NCI-H1048 (cell line): ENCODE results near the gene ZNF497.
"Not testable (repeated sequence)": the region's sequence is repeated elsewhere in the genome, so short reads cannot be mapped to it uniquely, and the experiment has no call there.

Experiments used
- DNase-seq: peaks from one replicate; lab custom pipeline; 2025; lab: John Stamatoyannopoulos, UW

Gene ZNF497

GRCh38 chr19:58362272-58362994, at the start of gene ZNF497:
ZNF497 (minus strand) TSS chr19:58362751; CDS start chr19:58357635, 5,116 bp downstream.
- peak; percentile 91 for DNase-seq

GRCh38 chr19:58409010-58409790, 46.6 kb upstream of the ZNF497 start:
- no peak for DNase-seq

GRCh38 chr19:58408152-58409009, 45.8 kb upstream of the ZNF497 start, which contains the start of gene ZNF584:
ZNF584 (plus strand) TSS chr19:58408649; CDS start chr19:58409148, 499 bp downstream.
- peak; percentile 94 for DNase-seq

GRCh38 chr19:58407658-58408151, 45.2 kb upstream of the ZNF497 start:
- DNase-seq = no peak

- no peak for DNase-seq
Observed at GRCh38 chr19:58406818-58407657, 44.5 kb upstream of the ZNF497 start.

- DNase-seq = not testable (repeated sequence)
Observed at GRCh38 chr19:58403920-58404478, 41.4 kb upstream of the ZNF497 start.

GRCh38 chr19:58401840-58402421, 39.4 kb upstream of the ZNF497 start:
- no peak for DNase-seq

- DNase-seq = peak; percentile 99
Observed at GRCh38 chr19:58400916-58401839, 38.6 kb upstream of the ZNF497 start.

- no peak for DNase-seq
Observed at GRCh38 chr19:58400316-58400915, 37.9 kb upstream of the ZNF497 start.

- DNase-seq = no peak
Observed at GRCh38 chr19:58399903-58400302, 37.4 kb upstream of the ZNF497 start.

GRCh38 chr19:58398545-58398944, 36.0 kb upstream of the ZNF497 start:
- no peak for DNase-seq

GRCh38 chr19:58398087-58398486, 35.5 kb upstream of the ZNF497 start:
- no peak for DNase-seq

GRCh38 chr19:58397533-58398037, 35.0 kb upstream of the ZNF497 start:
- no peak for DNase-seq

- DNase-seq = no peak
Observed at GRCh38 chr19:58396691-58397532, 34.4 kb upstream of the ZNF497 start.

GRCh38 chr19:58395979-58396627, 33.6 kb upstream of the ZNF497 start:
- DNase-seq = no peak

GRCh38 chr19:58395220-58395978, 32.8 kb upstream of the ZNF497 start, which contains the start of gene RNF225:
RNF225 (plus strand) TSS chr19:58395656; CDS start chr19:58396090, 434 bp downstream.
- DNase-seq = no peak
